Thyroid gland (tissue), 4 donors: ENCODE results near the gene OSBPL6.

Experiments
- POLR2A ChIP-seq, 2 donors: fragments of 450-650 bp; IDR thresholded peaks; one replicate each; pipeline ENCODE4 v1.6.1; 2017; ENCODE audit warnings: antibody characterized with exemption in 2 of 2, mild to moderate bottlenecking in 2 of 2, moderate library complexity in 1 of 2
- TF ChIP-seq, protein P1 (sequence below), 6 experiments: fragments of 200-600 bp in 3 of 6; fragments of 450-650 bp in 3 of 6; sonication (generic) in 3 of 6; IDR thresholded peaks; one replicate each; pipeline ENCODE4 v1.5.1; 2016 to 2019; ENCODE audit warnings: antibody characterized with exemption in 6 of 6, mild to moderate bottlenecking in 2 of 6, inconsistent platforms in 1 of 6, moderate library complexity in 1 of 6

DNA sequence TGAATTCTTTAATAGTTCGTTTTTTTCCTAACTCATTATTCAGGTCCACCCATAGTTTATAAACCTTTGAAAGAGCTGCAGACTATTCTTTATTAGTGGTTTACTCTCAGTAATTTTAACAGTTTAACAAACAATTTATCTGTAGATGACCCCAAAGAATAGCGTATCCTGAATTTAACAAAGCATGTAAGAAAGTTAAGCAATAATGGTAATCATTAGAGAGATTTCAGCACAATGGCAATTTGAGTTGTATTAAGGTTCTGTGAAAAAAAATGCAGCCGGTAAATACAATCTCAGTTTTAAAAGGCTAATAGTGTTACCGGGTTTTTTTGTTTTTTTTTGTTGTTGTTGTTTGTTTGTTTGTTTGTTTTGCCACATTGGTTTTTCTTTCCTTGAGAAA, 41.8 kb upstream of the OSBPL6 start:
- TF ChIP-seq POLR2A (IDR thresholded peaks at IDR 0.05), result no peak
- TF ChIP-seq, protein P1, sequence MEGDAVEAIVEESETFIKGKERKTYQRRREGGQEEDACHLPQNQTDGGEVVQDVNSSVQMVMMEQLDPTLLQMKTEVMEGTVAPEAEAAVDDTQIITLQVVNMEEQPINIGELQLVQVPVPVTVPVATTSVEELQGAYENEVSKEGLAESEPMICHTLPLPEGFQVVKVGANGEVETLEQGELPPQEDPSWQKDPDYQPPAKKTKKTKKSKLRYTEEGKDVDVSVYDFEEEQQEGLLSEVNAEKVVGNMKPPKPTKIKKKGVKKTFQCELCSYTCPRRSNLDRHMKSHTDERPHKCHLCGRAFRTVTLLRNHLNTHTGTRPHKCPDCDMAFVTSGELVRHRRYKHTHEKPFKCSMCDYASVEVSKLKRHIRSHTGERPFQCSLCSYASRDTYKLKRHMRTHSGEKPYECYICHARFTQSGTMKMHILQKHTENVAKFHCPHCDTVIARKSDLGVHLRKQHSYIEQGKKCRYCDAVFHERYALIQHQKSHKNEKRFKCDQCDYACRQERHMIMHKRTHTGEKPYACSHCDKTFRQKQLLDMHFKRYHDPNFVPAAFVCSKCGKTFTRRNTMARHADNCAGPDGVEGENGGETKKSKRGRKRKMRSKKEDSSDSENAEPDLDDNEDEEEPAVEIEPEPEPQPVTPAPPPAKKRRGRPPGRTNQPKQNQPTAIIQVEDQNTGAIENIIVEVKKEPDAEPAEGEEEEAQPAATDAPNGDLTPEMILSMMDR (IDR thresholded peaks at IDR 0.05), result no peak
